ENCODE data around the gene CRMP1.

CRMP1 gene

GRCh38 chr4:5805270-5805669 lies 87.6 kb downstream of the CRMP1 start:
- H3K27ac ChIP-seq = no peak overlapping the region
- TF ChIP-seq, protein P1, sequence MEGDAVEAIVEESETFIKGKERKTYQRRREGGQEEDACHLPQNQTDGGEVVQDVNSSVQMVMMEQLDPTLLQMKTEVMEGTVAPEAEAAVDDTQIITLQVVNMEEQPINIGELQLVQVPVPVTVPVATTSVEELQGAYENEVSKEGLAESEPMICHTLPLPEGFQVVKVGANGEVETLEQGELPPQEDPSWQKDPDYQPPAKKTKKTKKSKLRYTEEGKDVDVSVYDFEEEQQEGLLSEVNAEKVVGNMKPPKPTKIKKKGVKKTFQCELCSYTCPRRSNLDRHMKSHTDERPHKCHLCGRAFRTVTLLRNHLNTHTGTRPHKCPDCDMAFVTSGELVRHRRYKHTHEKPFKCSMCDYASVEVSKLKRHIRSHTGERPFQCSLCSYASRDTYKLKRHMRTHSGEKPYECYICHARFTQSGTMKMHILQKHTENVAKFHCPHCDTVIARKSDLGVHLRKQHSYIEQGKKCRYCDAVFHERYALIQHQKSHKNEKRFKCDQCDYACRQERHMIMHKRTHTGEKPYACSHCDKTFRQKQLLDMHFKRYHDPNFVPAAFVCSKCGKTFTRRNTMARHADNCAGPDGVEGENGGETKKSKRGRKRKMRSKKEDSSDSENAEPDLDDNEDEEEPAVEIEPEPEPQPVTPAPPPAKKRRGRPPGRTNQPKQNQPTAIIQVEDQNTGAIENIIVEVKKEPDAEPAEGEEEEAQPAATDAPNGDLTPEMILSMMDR (conservative IDR thresholded peaks at IDR 0.05) = no peak

- TF ChIP-seq, protein P1 (conservative IDR thresholded peaks at IDR 0.05) = no peak
- no peak overlapping the region for H3K27ac ChIP-seq
These were observed 88.2 kb downstream of the CRMP1 start for GRCh38 chr4:5804656-5805055.

DNA sequence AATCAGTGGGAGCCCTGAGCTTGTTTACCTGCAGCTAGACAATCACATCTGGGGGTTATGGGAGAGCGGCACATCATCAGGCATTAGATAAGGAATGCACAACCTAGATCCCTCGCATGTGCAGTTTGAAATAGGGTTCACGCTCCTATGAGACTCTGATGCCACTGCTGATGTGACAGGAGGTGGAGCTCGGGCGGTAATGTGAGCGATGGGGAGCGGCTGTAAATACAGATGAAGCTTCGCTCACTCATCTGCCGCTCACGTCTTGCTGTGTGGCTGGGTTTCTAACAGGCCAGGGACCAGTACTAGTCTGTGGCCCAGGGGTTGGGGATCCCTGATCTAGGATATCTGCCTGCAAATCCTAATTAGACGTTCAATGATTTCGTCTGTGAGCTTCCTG lies 90.3 kb downstream of the CRMP1 start:
- no peak overlapping the region for H3K27ac ChIP-seq
- TF ChIP-seq, protein P1 (conservative IDR thresholded peaks at IDR 0.05) = no peak

GRCh38 chr4:5801696-5802095 lies 91.2 kb downstream of the CRMP1 start:
- TF ChIP-seq, protein P1 (conservative IDR thresholded peaks at IDR 0.05) = no peak
- H3K27ac ChIP-seq = no peak overlapping the region

GRCh38 chr4:5800496-5800895 lies 92.4 kb downstream of the CRMP1 start:
- no peak overlapping the region for H3K27ac ChIP-seq
- TF ChIP-seq, protein P1 (conservative IDR thresholded peaks at IDR 0.05) = no peak

GRCh38 chr4:5799406-5799805 lies 93.5 kb downstream of the CRMP1 start:
- H3K27ac ChIP-seq = no peak overlapping the region
- TF ChIP-seq, protein P1 (conservative IDR thresholded peaks at IDR 0.05) = no peak

- TF ChIP-seq, protein P1 (conservative IDR thresholded peaks at IDR 0.05) = no peak
- no peak overlapping the region for H3K27ac ChIP-seq
These were observed 93.9 kb downstream of the CRMP1 start for GRCh38 chr4:5798946-5799345.

- no peak overlapping the region for H3K27ac ChIP-seq
- TF ChIP-seq, protein P1 (conservative IDR thresholded peaks at IDR 0.05) = no peak
These were observed 94.4 kb downstream of the CRMP1 start for GRCh38 chr4:5798462-5798861.

Data from VCaP (cell line).